GM10248 (cell line): ENCODE results near the gene UBLCP1.
"Not testable (repeated sequence)": the region's sequence is repeated elsewhere in the genome, so short reads cannot be mapped to it uniquely, and the experiment has no call there.

Source experiments
- CTCF ChIA-PET: fragments of 300-600 bp; sonication (Branson Sonifier 250); formaldehyde crosslinking; extraction: SDS; loops from one replicate; lab custom pipeline; 2021; ENCODE audit warnings: antibody characterized with exemption; lab: Yijun Ruan, JAX
- POLR2A ChIA-PET: fragments of 350-650 bp; sonication (Branson Sonifier 250); formaldehyde crosslinking; extraction: SDS; loops from one replicate; lab custom pipeline; 2020; ENCODE audit warnings: antibody characterized with exemption; lab: Yijun Ruan, JAX
- DNase-seq: peaks from one replicate; pipeline ENCODE4 v3.0.0; 2012; ENCODE audit errors: extremely low spot score
- TF ChIP-seq, protein P1 (sequence below): IDR thresholded peaks from 2 replicates; pipeline ENCODE4 v1.5.1; 2012; ENCODE audit warnings: mild to moderate bottlenecking, low read depth; ENCODE audit errors: extremely low read depth, missing control alignments, control extremely low read depth

The UBLCP1 gene

DNA sequence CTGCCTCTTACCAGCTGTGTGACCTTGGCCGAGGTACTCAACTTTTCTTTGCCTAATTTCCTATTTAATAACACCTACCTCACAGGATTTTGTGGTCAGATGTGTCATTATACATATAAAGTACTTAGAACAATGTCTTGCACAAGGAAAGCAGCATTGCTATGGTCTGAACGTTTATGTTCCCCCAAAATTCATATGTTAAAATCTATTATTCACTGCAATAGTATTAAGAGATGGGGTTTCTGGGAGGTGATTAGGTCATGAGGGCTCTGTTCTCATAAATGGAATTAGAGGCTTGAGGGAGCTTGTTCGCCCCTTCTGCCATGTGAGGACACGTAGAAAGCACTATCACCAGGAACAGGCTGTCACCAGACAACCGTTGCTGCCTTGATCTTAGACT lies 42.9 kb upstream of the UBLCP1 start:
- ChIA-PET POLR2A (interaction anchor here (0.6 kb wide), 1 partner anchor 47 kb away, joined by 4 read pairs; no protein-coding TSS in a partner anchor), CTCF (no interaction called here)
- TF ChIP-seq, protein P1, sequence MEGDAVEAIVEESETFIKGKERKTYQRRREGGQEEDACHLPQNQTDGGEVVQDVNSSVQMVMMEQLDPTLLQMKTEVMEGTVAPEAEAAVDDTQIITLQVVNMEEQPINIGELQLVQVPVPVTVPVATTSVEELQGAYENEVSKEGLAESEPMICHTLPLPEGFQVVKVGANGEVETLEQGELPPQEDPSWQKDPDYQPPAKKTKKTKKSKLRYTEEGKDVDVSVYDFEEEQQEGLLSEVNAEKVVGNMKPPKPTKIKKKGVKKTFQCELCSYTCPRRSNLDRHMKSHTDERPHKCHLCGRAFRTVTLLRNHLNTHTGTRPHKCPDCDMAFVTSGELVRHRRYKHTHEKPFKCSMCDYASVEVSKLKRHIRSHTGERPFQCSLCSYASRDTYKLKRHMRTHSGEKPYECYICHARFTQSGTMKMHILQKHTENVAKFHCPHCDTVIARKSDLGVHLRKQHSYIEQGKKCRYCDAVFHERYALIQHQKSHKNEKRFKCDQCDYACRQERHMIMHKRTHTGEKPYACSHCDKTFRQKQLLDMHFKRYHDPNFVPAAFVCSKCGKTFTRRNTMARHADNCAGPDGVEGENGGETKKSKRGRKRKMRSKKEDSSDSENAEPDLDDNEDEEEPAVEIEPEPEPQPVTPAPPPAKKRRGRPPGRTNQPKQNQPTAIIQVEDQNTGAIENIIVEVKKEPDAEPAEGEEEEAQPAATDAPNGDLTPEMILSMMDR = no peak

DNA sequence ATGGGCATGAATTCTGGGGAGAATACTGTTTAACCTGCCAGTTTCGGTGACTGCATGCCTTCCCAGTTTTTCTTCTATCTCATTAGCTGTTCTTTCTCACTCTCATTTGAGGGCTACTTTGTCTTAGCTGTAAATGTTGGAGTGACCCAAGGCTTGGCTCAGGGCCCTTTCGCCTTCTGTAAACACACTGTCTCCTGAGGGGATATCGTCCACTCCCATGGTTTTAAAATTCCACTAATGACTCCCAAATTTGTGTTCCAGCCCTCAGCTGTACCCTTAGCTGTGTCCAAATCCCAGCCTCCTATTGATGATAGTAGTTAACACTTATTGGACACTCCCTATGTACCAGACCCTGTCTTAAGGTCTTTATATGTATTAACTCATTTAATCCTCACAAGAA lies 39.6 kb upstream of the UBLCP1 start:
- CTCF ChIA-PET = no interaction called here

More for the DNA sequence above, 42.9 kb upstream of the UBLCP1 start:
- DNase-seq = no peak

DNA sequence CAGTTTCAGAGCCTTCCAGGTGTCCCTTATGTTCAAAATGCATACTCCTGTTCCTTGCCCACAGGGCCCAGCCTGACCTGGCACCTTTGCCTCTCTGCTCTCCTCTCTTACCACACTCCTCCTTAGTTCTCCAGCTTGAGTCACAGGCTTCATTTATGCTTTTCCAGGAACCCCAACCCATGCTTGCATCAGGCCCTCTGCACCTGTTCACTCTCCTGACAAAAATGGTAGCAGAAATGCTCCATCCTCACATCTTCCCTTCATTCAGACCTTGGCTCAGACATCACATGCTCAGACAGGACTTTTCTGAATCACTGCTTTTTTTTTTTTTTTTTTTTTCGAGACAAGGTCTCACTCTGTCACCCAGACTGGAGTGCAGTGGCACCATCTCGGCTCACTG lies 38.6 kb upstream of the UBLCP1 start:
- CTCF ChIA-PET = no interaction called here
- no peak for DNase-seq
- POLR2A ChIA-PET = no interaction called here
- TF ChIP-seq, protein P1 = no peak

More for the DNA sequence above, 39.6 kb upstream of the UBLCP1 start:
- TF ChIP-seq, protein P1 = no peak
- POLR2A ChIA-PET = no interaction called here
- no peak for DNase-seq

DNA sequence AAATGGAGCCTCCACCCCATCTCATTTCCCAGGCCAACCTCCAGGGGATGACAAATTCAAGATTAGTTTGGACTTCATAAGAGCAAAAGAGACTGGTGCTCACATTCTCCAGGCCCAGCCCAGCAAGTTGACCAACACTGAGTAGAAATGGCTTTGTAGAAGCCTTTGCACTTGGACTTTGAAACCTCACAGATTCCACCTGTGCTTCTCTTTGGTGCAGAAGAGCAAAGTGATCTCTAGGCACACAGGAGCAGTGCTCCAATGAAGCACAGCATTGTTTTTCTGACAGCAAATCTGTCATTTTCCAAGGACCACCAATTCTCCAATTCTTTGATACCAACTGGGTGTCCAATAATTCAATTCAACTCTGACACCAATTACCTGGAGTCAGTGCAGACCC lies 36.6 kb upstream of the UBLCP1 start:
- POLR2A ChIA-PET = no interaction called here
- CTCF ChIA-PET = interaction anchor here (1.3 to 1.5 kb wide), 2 partner anchors 19 to 96 kb away, joined by 3 to 4 read pairs; no protein-coding TSS in a partner anchor
- TF ChIP-seq, protein P1 = no peak
- DNase-seq = no peak

DNA sequence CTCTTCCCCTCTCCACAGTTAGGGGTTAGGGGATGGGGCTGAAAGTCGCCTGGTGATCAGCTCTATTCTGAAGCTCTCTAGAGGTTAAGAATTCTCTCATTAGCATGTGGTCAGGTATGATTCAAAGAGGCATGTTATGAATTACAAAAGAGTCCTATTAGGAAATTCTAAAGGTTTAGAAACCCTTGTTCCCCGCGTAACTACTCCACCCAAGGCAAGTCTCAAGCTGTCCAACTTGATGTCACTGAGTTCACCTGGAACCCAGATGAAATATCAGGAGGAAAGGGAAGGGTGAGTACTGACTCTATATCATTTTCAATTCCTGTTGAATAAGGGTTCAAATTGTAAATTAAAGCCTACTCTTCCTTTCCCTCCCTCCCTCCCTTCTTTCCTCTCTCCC lies 35.6 kb upstream of the UBLCP1 start:
- no peak for DNase-seq
- ChIA-PET POLR2A (no interaction called here), CTCF (interaction anchor here (1.3 kb wide), 1 partner anchor 18 kb away, joined by 3 read pairs; no protein-coding TSS in a partner anchor)
- TF ChIP-seq, protein P1 = no peak

DNA sequence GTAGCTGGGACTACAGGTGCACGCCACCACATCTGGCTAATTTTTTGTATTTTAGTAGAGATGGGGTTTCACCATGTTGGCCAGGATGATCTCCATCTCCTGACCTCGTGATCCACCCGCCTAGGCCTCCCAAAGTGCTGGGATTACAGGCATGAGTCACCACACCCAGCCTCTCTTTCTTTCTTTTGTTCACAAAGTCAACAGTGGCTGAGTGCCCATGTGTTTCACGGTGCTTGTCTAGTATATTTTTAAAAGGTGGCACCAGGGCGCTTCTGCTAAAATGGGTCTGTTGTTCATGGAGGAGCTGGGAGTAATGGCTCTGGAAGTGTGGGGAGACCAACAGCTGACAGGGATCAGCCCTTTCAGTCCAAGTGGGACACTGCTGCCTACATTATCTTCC lies 35.0 kb upstream of the UBLCP1 start:
- DNase-seq, POLR2A ChIA-PET: not testable (repeated sequence)
- CTCF ChIA-PET = interaction anchor here (0.9 kb wide), 1 partner anchor 71 kb away, joined by 3 read pairs; no protein-coding TSS in a partner anchor

DNA sequence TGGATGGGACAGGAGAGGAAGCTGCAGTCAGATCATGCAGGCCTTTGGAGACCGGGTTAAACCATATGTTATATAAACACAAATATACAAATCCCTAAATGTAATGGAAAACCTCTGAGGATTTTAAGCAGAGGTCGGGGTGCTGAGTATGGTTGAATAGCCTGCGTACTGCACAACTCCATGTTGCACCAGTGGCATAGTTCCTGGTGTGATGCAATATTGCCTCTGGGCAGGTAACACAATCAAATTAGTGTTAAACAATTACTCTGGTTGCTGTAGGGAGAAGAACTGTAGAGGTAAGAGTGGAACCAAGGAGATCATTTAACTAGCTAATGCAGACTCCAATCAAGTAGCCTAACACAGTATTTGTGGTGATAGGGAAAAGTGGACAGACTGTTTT lies 32.4 kb upstream of the UBLCP1 start:
- ChIA-PET CTCF (interaction anchor here (0.7 to 1.9 kb wide), 3 partner anchors 9 to 16 kb away, joined by 3 to 4 read pairs (median 4); no protein-coding TSS in a partner anchor), POLR2A (no interaction called here)
- DNase-seq = no peak
- TF ChIP-seq, protein P1 = no peak
